HUDEP-2 (cell line): ENCODE measurements around the gene KIF5C.
"Not testable (repeated sequence)": the region's sequence is repeated elsewhere in the genome, so short reads cannot be mapped to it uniquely, and the experiment has no call there.

Source experiments
- DNase-seq, 76 experiments: peaks; one replicate each; lab custom pipeline; 2025; ENCODE audit not compliant: unreplicated experiment in 76 of 76; lab: John Stamatoyannopoulos, UW

Gene KIF5C

DNA sequence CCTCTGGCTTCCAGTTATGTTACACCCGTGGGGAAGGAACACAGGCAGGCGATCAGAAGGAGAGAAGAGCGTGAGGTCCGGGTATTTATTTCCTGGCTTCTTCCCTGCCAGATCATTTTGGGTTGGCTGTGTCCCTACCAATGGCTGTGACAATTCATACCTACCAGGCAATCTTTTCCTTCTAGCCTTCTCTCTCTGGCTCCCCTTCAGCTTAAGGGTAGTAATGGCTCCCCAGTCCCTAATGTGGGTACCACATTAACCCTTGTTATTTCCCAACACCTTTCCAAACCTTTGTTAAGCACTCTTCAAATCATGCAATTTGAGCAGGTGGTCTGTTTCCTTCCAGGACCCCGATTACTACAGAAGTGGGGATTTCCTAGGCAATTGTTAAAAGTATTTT is 84.7 kb downstream of the KIF5C start:
- DNase-seq = no peak

DNA sequence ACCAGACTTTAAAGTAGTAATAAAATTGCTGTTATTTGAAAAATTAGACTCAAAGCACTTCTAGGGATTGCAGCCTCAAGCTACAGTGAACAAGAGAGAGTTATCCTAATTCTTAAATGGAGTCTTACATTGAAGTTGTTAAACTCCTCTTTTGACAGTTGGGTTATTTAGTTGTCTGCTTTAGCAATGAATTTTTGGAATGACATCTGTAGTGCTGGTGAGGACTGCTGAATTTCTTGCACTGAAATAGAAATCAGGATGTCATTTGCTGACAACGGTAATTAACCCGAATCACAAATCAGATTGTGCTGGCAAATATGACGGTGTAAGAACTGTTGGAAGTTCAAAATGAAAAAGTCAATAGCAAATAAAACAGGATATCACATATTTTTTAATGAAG is 85.5 kb downstream of the KIF5C start:
- no peak for DNase-seq

DNA sequence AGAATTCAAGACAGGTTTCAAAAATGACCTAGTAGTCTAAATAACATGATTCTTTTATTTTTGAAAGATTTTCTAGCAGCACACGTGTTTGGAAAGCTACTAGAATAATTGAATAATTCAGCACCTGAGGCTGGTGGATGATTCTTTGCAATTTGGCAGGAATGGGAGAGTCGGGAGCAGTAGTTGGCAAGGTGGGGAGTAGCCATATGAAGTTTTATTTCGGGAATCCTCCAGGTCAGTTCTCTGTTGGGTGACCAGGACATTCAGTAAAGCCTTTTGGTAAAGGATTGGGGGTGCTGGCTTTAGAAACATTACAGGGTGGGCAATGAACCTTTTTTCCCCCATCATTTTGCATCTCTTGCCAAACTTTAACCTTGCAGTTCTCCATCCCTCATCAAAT is 88.4 kb downstream of the KIF5C start:
- DNase-seq = no peak

DNA sequence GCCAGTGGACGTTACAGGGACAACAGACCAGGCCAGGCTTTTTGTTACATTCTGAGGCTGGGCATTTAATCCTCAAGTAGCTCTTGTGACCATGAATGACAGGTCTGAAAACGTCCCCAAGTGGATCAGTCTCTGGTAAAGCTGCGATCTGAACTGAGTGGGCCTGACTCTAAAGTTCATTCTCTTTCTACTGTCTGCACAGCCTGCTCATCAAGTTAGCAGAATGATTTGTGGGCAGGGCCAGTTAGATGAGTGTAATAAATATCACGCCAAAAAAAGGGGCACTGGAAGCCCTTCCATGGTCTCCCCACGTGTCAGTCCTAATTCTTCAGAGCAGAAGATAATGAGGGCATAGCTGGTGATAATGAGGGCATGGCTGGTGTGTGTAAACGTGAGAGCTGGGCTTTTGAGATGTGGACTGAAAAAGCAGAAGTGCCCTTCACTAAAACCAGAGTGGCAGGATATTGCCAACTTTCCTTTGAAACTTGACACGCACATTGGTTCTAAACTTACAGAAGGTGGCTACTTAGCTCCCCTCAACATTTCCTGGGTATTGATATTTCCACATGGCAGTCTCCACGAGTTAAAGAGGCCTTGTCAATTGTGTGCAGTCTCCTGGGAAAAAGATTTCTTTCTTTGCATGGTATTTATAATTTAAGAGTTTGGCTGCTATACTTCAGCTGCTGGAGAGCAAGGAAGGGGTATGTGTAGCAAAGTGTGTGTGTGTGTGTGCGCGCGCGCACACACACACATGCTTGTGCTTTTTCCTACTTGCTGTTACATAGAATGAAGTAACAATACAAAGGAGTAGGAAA is 90.8 kb downstream of the KIF5C start:
- DNase-seq = no peak

DNA sequence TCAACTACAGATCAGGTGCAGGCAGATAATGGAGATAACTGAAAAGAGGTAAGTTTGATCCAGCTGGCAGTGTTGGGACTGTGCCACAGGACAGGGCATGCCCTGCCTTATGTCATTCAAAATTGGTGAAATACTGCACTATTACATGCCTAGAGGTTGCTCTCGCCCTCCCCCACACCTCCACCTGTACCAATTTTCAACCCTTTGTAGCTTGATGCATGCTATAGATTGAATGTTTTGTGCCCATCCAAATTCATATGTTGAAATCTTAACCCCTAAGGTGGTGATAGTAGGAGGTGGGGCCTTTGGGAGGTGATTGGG is 91.4 kb downstream of the KIF5C start:
- DNase-seq = no peak

DNA sequence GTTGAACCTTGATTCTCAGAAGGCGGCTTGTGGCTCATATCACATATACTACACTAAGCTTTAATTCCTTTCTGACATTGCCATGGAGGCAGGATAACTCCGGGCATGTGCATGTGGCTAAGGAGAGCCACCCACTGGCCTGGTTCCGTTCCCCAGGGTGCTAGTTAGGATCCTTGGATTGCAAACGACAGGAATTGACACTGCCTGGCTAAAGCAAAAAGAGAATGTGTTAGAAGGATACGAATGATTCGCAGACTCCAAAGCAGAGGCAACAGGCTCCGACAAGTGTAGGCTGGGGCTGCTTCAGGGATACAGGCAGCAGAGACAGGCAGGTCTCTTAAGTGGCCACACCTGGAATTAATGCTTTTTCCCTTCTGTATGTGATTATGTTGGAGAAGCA is 92.0 kb downstream of the KIF5C start:
- DNase-seq = no peak

DNA sequence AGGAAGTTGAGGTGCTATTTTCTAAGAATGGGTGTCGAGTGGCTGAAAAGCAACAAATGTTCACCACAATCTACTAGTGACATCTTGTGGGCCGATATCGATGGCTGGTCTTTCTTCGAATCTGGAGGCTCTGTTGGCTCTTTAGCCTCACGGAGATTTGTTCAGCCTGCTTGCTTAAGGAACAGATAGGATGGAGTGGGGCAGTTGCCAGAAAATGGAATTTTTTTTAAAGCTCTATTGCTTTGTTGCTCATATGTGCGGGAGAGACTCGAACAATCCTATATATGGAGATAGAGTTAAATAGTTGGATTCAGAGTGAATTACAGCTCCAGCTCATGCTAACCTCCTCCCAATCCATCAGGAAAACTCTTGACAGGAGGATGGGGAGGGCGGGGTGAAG is 92.6 kb downstream of the KIF5C start:
- DNase-seq = no peak

DNA sequence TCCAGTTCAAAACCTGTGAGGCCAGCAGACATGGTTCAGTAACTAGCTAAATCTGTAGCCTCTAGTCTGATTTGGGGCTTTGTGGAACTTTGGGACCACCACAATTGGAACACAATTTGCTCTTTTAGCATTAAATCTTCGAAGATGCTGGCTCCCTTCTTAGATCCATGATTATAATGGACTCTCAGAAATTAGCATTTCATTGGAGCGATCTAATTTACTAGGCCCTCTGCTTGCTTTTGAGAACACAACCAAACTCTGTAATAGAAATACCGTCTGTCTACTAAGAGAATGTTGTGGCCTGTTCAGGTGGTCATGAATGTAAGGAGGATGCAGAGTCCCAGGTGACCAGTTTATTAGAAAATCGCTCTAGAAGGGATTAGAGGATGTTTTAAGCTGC is 93.3 kb downstream of the KIF5C start:
- DNase-seq = no peak

DNA sequence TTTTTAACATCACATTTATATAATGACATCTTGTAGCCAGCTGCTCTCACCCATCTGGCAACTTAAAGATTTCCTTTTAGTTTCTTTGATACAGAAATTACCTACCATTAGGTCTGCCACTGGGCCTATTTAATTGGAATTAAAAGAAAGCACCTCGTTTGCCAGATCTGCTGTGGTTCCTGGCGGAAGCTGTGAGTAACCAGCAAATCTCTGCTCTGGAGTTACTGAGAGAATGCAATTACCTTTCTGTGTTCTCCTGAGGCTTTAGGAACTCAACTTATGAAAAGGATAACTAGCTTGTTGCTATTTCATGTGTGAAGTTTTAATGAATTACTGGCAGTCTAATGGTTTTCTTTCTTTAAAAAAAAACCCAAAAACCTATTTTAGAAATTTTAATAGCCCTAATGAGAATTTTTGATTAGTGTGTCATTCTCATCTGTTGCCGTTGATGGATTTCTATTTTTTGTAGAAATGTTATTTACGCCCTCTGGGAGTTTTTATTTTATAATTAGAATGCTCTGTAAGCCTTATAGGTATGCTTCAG is 93.8 kb downstream of the KIF5C start:
- no peak for DNase-seq

DNA sequence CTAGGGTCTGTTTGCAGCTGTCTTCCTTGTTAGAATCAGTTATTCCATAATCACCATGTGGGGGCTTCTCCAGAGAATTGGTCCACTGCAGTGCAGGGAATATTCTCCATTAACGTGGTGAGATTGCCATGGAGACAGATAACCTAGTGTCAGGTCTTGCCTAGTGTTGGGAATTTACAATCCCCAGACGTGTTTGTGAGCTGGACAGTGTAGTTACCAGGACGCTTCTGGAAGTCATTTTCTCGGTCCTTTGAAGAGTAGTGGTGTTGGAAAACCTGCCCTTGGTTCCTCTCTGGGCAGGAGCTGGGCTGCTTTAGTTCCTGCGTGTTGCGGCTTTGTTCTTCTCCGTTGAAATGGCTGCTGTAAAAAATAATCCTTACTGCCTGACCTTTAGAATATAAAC is 94.6 kb downstream of the KIF5C start:
- DNase-seq = no peak

DNA sequence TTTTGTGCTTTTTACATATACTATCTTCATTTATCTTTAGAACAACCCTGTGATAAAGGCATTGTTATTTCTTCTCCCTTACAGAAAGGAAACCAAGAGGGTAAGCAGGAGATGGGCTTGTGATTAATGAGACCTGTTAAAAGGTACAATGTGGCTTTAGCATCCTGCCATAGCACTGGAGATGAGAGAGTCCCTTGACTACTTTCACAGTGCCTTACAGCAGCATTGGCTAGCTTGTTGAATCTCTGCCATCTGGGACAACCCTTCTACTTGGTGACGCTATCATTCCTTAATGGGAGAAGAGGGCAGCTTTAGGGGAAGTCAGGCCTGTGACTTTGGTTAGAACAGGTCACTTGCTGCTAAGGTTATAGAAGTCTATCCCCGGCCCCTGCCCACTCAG is 95.4 kb downstream of the KIF5C start:
- DNase-seq = no peak

DNA sequence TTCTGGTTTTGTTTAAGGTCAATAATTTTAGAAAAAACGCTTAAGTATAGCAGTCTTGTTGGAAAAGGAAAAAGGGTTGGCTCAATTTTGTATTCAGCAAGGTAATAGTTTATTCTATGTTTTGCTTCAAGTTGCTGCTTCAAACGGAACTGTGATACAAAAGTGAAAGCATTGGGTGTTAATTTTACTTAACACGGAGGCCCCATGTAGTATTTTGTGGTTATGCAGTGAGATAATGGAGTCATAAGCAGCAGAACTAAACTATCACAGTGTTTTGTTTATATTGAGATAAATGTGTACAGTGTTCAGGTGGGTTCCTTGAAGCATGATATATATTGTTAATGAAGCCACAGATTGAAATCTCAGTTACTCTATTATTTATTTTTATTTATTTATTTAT is 96.5 kb downstream of the KIF5C start:
- no peak for DNase-seq

DNA sequence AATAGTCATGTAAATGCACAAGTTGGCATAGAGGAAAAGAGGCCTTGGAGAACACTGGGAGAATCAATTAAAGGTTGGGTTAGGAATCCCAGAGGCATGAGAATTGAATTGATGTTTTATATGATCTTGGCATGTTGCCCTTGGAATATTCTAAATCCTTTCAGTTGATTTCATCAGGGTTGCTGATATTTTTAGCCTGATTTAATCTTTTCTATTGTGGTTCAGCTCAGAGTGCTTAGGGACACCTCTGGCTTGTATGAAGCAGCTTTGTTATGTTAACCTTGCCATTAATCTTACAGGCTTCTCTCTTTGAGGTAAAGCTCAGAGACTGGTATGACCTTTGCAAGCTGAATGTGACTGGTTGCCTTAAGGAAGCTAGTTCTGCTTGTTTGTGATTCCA is 99.1 kb downstream of the KIF5C start:
- no peak for DNase-seq

DNA sequence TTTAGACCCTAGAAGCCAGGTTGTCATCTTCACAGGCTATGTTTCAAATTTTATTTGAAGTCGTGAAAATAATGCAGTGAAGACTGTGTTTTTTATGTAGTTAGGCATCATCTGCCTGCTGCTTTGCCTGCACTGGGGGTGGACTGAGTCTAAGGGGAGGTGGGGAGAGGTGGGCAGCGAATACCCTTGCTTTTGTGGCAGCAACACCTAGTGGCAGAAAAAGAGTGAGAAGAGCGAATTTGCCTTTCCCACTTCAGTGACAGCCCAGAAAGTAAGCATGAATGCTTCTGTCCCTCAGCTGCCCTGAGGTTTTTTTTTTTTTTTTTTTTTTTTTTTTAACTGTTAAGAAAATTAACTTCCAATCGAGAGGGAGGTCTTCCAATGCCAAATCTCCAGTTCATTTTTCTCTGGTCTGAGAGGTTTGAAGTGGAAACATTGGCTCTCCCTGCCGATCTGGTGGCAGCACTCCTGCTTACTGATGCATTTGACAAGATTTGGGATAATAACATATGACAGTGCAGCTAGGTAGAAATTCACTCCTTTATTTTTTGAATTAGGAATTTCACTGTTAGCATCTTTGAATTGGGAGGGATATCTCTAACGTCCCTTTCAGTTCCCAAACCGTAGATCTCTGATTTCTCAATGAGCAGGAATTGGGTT is 103.1 kb downstream of the KIF5C start:
- no peak for DNase-seq

DNA sequence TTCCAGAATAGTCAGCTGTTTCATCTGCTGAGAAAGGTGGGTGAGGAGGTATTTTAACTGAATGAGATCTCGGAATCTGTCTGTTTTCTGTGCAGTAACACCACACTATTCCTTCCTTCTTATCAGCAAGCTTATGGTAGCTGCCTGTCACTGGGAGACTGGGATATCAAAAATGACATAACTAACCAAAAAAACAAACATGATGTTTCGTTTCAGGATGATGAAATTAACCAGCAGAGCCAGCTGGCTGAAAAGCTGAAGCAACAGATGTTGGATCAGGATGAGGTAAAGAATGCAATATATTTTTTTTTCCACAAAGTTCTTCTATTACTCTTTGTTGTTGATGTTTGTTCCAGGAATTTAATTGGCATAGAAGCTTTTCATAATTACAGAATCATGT is 103.7 kb downstream of the KIF5C start:
- DNase-seq = no peak

DNA sequence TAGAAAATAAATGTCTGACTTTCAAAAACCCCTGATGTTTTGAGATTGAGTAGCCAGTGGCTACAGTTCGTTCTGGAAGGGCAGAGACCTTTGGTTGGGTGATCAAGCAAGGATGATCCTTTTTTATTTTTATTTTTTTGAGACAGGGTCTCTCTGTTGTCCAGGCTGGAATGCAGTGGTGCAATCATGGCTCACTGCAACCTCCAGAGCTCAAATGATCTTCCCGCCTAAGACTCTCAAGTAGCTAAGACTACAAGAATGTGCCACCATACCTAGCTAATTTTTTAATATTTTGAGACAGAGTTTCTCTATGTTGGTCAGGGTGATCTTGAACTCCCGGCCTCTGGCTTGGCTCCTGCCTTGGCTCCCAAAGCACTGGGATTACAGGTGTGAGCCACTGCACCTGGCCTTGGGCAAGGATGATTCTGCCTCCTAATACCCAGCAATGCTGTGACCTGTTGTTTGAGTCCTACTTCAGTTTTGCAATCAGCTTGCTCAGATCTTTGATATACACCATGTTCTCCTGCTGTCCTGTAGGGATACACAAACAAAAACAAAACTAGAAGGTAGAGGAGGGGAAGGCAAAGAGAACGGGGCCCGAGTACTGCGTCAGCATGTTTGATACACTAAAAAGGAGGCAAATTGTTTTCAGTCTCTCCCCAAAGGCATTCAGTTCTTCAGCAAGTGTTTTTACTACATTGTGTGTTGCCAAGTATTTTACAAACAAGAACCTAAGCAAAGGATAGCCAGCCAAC is 104.3 kb downstream of the KIF5C start:
- no peak for DNase-seq

DNA sequence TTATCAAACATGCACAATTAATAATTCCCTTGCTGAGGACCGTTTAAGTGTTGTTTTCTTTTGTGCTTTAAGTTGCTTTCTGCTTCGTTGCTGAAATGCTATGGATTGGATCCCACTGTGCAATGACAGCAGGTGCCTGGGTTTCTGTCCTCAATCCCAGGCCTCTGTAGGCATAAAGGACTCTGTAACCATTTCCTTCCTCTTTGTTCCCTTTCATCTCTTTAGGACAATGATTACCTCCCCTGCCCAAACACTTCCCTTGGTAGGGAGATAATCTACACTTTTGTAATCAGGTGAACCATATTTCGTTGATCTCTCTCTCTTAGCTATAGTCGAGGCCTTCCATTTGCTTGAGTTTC is 104.9 kb downstream of the KIF5C start:
- no peak for DNase-seq

DNA sequence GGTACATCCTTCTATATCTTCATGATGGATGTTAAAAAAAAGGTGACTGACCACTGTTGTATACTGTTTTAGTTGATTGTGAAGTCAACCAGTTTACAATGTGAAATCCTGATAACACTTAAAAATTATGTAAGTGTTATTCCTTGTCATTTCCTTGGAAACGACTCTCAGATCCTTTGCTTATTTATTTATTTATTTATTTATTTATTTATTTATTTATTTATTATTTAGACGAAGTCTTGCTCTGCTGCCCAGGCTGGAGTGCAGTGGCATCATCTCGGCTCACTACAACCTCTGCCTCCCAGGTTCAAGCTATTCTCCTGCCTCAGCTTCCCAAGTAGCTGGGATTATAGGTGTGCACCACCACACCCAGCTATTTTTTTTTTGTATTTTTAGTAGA is 105.5 kb downstream of the KIF5C start:
- not testable (repeated sequence) for DNase-seq

DNA sequence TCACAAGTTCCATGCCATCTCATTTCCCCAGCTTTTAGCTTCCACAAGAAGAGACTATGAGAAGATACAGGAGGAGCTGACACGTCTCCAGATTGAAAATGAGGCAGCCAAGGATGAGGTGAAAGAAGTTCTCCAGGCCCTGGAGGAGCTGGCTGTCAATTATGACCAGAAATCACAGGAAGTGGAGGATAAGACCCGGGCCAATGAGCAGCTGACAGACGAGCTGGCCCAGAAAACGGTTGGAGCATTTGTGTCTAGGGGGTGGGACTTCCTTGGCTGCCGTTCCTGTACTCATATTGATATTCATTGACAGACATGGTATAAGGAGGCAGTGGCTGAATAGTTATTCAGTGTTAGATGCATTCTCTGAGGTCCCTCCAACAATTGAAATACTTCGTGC is 106.3 kb downstream of the KIF5C start:
- no peak for DNase-seq

DNA sequence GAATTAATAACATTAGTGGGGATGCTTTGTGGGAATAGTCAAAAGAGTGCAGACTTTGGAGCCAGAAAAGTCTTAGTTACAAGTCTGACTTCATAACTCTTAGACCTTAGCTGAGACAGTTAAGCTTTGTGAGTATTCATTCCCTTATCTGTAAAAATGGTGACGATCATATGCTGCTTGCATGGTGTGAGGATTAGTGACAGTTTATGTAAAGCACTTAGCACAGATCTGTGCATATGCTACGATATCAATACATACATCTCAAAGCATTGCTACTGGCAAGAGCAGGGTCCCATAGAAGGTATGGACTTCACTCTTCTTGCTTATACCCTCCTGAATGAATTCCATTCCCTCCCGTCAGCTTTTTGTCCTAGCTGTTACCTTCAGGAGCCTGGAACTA is 106.8 kb downstream of the KIF5C start:
- no peak for DNase-seq

DNA sequence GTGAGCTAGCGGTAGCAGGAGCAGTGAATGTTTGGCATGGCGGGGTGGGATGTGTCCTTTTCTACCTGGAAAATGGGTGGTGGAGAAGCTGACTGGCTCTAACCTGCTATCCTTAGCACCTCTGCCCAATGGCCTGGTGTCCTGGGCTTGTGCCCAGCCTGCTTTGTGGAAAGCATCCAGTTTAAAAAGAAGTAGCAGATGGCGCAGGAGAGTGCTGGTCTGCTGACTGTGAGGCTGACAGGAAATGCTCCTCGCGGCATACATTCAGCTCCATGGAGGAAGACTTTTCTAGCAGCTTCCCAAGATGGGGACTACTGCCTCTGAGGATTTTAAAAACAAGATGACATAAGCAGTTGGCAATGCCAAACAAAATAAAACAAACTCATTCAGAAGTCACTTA is 107.3 kb downstream of the KIF5C start:
- DNase-seq = no peak

DNA sequence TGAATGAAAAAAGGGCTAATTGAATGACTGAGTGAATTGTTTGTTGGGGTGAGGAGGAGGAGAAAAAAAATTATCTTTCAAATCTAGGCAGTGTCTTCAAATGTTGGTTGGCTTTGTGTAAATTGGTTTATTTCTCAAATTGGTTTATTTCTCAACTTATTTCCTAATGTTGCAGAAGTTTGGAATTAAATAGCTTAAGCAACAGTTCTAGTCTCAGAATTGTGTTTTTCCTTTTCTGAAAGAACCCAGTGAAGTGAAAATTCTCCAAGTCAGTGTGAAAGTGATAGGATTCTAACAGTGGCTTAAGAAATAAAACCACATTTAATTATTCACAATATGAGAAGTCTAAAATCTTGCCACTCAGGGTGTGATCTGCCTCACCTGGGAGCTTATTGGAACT is 108.9 kb downstream of the KIF5C start:
- no peak for DNase-seq
